Stimulated activated CD4-positive, alpha-beta T cell treated with anti-CD3 and anti-CD28 coated beads, Interleukin-15, amount 100 ng/mL, for 1 hour (primary cell): ENCODE results near the gene ALDH3B1.

Source experiments
- DNase-seq, 2 donors: peaks; one replicate each; pipeline ENCODE4 v3.0.0-alpha.2; 2020; ENCODE audit warnings: low read depth in 1 of 2, low spot score in 1 of 2

ALDH3B1 gene

DNA sequence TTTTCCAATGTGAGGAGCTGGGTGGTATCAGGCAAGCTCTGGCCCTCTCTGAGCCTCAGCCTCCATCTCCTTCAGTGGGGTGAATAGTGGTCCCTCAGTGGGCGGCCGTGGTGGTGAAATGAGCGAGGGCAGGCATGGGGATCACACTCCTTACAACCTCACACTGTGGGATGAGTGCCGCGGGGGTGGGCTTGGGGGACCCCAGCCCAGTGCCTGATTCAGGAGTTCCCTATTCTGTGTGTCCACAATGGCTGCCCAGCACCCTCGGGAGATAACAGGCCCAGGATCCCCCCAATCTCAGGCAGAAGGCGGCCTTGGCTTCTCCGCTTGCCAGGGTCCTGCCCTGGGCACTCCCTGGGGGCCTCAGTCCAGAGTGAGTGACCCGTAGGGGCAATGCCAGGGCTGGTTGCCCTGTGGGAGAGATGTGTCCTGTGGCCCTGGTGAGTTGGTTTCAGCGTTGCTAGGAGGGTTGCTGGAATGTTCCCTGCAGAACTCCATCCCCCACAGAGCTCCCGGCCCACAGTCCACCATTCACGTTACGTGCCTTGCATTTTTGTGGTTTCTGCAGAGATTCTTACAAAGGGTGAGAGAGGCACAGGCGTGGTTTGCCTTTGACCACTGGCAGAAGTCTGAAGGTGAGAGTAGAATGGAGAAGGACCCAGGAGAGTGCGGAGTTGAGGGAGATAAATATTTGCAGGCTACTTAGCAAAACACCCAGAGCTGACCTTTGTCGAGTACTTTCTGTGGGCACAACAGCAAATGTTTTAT is 2.9 kb downstream of the ALDH3B1 start:
- no peak for DNase-seq

DNA sequence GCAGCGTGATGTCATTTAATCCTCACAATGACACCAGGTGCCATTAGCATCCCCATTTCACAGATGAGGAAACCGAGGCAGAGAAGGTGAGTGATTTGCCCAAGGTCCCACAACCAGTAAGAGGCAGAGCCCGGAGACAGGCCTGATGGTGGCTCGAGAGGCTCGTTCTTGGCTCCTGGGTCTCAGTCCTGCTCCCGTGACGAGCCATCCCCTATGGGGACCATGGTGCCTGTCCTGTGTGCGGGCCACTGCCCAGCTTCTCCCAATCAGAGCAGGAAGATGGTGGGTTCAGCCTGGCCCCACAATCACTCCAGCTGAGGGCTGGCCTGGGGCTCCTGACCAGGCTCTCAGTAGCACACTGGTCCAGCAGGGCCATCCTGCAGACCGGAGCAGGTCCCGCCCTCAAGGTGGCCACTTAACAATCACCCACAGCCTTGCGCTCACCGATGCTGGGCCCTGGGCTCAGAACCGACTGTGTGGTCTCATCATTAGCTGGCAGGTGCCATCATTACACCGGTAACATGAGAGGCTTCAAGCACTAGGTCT is 3.6 kb downstream of the ALDH3B1 start:
- no peak for DNase-seq

DNA sequence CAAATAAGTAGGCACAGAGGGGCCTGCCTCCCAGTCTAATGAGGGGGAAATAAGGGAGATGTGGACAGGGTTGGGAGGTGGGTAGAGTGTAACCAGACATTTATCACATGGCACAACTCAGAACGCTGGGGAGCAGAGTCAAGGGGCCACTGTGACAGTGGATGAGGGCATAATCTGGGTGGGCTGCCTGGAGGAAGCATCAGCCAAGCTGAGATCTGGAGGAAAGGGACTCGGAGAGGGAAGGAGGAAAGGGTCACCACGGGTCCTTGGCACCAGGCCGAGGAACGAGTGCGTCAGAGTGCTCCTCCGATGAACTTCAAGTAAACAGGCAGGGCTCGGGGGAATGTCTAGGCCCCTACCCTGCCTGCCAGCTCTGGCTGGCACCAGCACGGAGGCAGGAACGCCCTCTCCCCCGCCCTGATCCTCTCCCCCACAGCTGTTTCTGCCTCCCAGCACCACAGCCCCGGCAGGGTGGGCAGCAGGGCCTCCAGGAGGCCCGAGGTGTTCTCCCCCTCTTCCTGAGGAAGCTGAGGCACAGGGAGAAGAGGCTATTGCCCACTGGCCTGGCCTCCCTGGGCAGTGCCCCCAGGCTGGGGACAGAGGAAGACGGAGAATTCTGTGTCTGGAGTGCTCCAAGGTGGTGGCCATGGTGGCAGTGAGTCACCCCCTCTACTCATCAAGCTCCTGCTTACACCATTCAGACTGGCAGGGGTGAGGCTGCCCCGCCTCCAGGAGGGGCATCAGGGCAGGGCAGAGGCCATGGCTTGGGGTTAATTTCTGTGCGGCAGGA is 4.2 kb downstream of the ALDH3B1 start:
- DNase-seq, result no peak

DNA sequence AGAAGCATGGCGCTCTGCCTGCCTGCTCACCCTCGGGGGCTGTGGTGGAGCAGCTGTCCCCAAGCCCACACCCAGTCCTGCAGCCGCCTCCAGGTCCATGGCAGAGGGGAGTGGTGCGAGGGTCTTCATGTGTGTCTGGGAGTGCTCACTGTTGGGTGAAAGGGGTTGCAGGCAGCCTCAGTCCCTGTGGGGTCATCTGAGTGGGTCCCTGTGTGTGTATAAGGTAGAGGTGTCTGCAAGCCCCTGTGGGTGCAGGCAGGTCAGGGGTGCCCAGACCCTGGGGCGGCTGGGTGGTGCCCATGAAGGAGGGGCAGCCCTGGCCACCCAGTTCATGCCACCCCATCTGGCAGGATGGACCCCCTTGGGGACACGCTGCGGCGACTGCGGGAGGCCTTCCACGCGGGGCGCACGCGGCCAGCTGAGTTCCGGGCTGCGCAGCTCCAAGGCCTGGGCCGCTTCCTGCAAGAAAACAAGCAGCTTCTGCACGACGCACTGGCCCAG is 4.9 kb downstream of the ALDH3B1 start:
- no peak for DNase-seq

DNA sequence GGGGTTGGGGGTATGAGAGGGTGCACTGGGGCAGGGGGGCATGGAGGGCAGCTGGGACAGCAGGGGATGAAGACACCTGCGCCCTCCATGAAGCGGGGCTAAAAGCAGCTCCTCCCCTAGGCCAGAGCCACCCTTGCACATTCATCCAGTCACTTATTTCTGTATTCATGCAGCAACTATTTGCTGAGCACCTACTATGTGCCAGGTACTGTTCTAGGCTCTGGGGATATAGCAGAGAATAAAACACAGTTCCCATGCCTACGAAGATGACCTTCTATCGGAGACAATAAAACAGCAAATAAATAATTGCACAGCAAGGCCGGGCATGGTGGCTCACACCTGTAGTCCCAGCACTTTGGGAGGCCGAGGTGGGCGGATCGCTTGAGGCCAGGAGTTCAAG is 5.3 kb downstream of the ALDH3B1 start:
- DNase-seq, result no peak

DNA sequence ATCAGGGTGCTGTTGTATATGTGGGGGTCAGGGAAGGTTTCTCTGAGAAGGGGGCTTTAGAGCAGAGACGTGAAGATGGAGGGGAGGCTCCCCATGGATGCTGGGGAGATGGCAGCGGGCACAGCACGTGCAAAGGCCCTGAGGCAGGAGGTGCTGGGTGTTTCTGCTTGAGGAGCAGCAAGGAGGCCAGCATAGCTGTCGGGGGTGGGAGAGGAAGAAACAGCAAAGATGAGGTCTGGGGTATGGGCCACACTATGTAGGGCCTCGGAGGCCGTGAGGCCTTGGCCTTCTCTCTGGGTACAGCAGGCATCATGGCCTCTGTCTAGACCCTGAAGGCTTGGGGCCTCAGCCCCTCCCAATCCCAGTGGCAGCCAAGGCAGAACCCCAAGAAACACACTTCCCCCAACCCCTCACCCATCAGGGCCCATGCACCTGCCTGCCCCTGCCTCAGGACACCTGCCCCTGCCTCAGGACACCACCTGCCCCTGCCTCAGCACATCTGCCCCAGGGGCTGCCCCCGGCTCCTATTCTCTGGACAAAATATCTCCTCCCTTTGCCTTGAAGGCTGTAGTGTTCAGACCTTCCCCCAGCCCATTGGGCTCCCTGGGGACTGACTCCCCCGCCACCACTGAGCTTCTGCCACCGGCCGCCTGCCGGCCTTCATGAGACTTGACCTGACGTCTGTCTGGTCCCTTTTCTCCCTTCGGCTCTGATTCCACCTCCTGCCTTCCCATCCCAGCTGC is 6.2 kb downstream of the ALDH3B1 start:
- no peak for DNase-seq

DNA sequence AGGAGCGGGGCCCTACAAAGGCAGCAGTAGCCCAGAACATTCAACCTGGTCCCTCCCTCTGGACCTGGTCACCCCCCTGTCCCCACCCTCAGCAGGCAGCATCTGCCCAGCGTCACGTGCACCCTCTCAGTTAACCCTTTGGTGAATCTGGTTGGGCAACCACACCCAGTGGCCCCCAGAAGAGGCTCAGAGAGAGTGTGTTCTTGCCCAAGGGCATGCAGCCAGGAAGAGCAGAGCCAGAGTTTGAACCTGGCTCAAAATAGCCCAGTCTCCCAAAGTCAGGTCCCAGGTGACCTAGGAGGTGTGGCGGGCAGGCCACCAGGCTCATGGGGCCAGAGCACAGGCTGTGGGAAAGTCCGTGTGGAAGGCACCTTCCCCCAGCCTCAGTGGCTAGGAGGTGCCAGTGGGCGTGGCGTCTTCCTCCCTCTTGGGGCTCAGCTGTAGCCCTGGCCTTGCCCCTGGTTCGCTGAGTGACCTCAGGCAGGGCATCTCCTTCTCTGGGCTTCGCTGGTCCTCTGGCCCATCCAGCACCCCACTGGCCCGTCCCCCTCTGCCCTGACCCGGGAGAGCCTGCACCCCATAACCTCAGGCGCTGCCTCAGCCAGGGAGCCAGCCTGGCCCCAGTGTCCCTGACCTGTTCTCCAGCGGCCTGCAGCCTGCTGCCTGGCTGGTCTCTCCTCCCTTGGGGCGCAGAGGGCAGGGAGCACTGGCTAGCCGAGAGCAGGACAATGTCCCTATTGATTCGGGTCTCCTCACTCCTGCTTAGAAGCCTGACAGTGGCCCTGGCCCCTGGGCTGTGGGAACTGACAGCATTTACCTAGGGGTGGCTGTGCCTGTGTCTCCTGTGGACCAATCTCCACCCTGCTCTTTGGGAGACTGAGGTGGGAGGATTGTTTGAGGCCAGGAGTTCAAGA is 7.0 kb downstream of the ALDH3B1 start:
- no peak for DNase-seq

DNA sequence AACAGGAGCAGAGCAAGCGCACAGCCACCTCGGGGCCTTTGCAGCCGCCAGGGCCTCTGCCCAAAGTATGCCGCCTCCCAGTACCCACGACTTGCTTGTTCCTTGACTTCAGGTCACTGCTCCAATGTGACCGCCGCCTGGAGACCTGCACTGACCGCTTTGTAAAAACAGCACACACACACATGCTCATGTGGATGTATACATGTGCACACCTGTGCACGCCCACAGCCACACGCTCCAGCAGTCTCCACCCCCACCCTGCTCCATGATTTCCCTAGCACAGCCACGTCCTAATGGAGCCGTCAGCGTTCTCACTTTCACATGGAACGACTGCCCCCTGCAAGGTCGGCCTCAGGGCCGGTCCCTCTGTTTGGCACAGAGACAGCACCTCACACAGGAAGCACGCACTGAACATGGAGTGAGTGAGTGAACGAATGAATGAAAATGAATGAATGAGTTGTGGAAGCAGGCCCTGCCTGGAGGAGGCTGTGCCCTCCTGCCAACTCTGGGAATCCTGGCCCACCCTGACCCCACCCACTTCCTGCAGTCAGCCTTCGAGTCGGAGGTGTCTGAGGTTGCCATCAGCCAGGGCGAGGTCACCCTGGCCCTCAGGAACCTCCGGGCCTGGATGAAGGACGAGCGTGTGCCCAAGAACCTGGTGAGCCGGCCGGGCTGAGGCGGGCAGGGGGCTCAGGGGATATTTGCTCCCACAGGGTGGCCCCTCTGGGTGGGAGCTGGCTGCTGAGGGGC is 8.0 kb downstream of the ALDH3B1 start:
- no peak for DNase-seq

DNA sequence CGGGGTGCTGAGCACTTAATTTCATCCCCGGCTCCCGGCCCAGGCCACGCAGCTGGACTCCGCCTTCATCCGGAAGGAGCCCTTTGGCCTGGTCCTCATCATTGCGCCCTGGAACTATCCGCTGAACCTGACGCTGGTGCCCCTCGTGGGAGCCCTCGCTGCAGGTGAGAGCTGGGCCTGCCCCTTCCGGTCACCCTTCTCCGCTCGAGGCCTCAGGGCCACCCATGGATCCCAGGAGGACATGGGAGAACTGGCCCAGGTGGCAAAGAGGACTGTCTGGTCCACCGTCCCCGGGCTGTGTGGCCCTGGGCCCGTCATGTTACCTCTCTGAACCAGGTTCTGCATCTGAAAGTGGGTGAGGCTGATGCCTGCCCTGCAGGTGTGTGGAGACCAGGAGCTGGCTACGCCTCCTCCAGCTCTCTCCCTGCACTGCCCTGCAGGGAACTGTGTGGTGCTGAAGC is 8.6 kb downstream of the ALDH3B1 start:
- no peak for DNase-seq

DNA sequence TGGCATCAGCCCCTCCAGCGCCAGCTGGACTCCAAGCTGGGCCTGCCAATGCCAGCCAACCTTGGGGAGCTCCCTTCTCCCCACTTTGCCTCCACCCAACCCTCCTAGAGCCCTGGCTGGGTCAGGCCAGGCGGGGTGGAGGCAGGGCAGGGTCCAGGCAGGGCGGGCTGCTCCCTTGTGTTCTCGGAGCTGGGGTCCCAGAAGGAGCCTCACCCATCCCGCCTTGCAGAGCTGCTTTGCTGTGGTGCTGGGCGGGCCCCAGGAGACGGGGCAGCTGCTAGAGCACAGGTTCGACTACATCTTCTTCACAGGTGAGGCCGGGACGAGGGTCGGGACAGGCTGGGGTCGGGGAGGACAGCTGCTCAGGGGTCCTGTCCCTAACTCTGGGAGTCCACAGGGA is 9.4 kb downstream of the ALDH3B1 start:
- no peak for DNase-seq

DNA sequence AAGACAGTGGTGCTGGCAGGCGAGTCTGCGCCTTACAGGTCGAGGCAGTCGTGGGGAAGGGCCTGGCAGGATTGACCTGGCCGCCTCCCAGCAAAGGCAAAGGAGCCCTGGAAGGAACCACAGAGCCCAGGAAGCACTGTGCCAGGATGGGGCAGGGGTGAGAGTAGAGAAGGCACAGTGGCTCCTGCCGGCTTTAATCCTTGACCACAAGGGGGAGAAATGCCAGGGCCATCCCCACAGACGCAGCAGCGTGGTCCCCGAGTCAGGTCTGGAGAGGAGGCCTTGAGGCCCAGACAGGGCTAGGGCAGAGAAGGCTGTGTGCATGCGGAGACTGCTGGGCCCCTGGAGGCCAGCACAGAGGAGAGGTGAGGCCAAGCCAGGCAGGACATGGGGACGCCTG is 10.4 kb downstream of the ALDH3B1 start:
- no peak for DNase-seq

DNA sequence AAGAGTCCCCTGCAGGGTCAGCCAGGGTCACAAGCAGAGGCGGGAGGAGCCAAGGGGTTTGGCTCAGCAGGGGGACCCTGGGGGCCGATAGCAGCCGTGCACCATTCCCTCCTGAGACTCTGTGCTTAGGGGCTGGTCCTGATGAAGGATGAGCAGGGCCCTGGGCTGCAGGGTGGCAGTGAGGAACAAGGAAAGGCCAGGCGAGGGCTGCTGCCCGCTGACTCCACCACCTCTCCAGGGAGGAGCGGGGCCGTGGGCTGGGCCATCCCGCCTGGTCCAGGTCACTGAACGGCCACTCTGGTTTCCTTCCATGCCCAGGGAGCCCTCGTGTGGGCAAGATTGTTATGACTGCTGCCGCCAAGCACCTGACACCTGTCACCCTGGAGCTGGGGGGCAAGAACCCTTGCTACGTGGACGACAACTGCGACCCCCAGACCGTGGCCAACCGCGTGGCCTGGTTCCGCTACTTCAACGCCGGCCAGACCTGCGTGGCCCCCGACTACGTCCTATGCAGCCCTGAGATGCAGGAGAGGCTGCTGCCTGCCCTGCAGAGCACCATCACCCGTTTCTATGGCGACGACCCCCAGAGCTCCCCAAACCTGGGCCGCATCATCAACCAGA is 11.2 kb downstream of the ALDH3B1 start:
- DNase-seq, result no peak

DNA sequence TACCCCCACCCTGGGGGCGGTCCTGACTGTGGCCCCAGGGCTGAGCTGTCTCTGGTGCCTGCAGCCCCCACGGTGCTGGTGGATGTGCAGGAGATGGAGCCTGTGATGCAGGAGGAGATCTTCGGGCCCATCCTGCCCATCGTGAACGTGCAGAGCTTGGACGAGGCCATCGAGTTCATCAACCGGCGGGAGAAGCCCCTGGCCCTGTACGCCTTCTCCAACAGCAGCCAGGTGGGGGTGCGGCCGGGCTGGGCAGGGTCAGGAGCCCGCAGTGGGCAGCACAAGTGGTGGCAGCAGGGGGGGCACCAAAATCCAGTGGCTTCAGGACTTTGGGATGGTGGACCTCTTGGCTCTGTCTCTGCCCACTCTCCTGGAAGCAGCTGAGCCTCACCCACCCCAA is 12.4 kb downstream of the ALDH3B1 start:
- DNase-seq, result no peak

DNA sequence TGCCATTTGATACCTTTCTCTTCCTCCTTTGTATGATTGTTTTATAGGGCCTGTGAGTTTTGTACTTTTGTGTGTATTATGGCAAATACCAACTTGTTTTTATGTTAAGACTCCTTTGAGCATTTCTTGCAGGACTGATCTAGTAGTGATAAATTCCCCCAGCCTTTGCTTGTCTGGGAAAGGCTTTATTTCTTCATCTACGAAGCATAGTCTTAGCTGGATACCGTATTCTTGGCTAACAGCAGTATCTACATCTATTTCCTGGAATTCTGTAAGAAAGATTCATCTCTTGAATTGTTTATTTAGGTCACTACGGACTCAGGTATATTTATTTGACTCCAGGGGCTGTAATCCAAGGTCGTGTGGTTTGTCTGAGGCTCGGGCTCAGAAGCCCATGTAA is 14.4 kb downstream of the ALDH3B1 start:
- DNase-seq, result no peak

DNA sequence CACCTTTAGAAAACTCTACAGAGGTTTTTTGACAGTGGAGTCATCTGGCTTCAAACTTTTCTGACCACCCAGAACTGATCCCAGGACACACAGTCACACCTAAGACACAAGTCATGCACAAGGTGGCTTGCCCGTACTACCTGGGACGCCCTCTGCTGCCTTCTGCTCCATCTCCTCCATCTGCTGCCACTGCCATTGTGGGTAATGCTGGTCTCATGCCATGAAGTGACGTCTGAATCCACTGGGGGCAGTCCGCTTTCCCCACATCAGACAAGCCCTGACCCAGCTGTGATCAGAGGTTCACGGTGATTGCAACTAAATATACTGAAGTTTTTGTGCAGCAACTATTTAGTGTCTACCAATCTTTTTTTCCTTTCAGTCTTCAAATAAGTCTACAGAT is 14.9 kb downstream of the ALDH3B1 start:
- no peak for DNase-seq

DNA sequence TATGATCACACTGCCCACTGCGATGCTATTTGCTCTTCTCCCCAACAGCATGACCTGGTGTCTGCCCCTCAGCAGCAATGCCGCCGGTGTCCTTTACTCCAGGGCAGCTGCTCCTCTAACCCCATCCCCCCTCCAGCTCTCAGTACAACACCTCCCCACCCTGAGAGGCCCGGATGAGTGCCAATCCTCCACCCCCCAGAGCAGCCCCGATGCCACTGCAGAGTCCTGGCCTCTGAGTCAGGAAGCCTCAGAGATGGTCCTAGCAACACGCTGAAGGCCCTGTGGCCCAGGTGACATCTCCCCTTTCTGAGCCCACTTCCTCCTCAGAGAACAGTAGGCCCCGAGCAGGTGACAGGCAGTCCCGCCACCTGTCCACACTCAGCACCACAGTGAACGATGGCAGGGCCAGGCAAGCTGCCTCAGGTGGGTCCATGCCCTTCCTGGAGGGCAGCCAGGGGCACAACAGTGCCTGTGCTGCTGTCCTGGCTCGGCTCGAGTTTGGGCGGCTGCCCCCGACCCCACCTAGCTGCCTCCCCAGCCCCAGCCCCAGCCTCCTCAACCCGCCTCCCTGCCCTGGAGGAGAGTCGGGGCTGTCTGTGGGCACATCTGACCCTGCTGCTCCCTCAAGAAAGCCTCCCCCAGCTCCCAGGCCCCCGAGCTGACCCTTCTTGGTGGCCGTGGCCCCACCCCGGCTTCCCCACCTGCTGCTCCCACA is 16.4 kb downstream of the ALDH3B1 start:
- no peak for DNase-seq

DNA sequence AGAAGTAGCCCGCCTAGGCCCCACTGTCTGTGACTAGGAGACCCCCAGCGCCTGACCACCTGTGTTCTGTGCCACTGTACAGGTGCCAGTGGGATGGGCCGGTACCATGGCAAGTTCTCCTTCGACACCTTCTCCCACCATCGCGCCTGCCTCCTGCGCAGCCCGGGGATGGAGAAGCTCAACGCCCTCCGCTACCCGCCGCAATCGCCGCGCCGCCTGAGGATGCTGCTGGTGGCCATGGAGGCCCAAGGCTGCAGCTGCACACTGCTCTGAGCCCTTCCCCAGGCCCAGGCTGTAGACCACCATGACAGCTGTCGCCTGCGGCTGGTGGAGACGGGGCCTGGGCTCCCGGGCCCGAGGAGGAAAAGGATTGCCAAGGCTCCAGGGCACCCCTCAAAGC is 17.5 kb downstream of the ALDH3B1 start:
- no peak for DNase-seq

DNA sequence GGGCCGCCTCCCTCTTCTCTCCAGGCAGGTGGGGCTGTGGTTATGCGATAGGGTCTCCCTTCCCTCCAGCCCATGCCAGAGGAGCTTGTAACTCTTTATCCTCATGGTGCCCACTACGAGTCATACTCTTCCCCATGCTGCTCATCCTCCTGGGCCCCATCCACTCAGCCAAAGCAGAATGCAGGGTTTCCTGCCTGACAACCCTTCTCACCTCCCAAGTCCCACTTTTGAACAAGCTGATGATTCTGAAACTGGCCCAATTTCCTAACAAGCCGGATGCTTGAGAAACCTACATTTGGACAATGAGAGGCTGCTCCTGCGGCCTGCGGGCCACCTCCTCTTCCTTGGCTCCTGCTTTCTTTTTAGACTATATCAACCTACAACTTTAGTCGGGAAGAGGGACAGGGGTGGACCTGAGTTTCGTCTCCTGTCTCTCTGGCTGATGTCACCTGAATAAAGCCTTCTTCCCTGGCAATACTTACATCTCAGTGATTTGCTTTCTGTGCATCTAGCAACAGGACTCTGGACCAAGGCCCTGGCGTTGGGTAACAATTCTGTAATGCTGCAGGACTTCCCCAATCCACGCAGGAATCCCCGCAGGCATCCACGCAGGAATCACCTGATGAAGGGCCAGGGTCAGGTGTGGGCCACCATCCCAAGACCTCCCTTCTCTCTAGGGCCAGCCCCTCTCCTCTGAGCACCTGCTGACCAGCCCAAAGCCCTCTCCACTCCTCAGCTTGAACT is 18.8 kb downstream of the ALDH3B1 start:
- DNase-seq, result no peak
